Neural cell (in vitro differentiated cells): ENCODE measurements around the gene SMTNL1. TPM values are rescaled to one million over a fixed set of nuclear protein-coding genes. Genes with fewer than 3 reads are reported as not detected.

Source experiments
- H2AFZ ChIP-seq: fragments of 200-600, 300-800 bp; sonication (generic), shearing (Covaris generic); 2 replicates; pipeline ENCODE4 v1.6.0; 2014; ENCODE audit warnings: low read depth, mild to moderate bottlenecking, antibody characterized with exemption, low read length, moderate library complexity
- H3F3A ChIP-seq: fragments of 200-600 bp; shearing (Covaris generic); 2 replicates; pipeline ENCODE4 v1.6.1; 2016; ENCODE audit warnings: mild to moderate bottlenecking, moderate library complexity, mixed read lengths, antibody characterized with exemption, low read length; ENCODE audit not compliant: insufficient read depth, poor library complexity, severe bottlenecking
- H3K27ac ChIP-seq: fragments of 200-600, 300-800 bp; sonication (generic), shearing (Covaris generic); 2 replicates; pipeline ENCODE4 v1.5.1; 2014; ENCODE audit warnings: mild to moderate bottlenecking, low read length, moderate library complexity
- H3K27me3 ChIP-seq: fragments of 300-800, 200-600 bp; sonication (generic), shearing (Covaris generic); 2 replicates; pipeline ENCODE4 v1.6.0; 2014; ENCODE audit warnings: mild to moderate bottlenecking, low read depth, low read length, moderate library complexity; ENCODE audit not compliant: insufficient read depth
- H3K36me3 ChIP-seq: fragments of 300-800, 200-600 bp; sonication (generic), shearing (Covaris generic); 2 replicates; pipeline ENCODE4 v1.5.1; 2014; ENCODE audit warnings: mild to moderate bottlenecking, antibody characterized with exemption, low read length, moderate library complexity; ENCODE audit not compliant: insufficient read depth
- H3K4me2 ChIP-seq: fragments of 300-800, 200-600 bp; sonication (generic), shearing (Covaris generic); 2 replicates; pipeline ENCODE4 v1.6.0; 2014; ENCODE audit warnings: mild to moderate bottlenecking, low read length
- H3K4me3 ChIP-seq: fragments of 300-800, 200-600 bp; sonication (generic), shearing (Covaris generic); 2 replicates; pipeline ENCODE4 v1.5.1; 2014; ENCODE audit warnings: mild to moderate bottlenecking, low read length, moderate library complexity
- H3K79me2 ChIP-seq: fragments of 200-600 bp; shearing (Covaris generic); replicated peaks from 2 replicates; pipeline ENCODE4 v1.6.0; 2014; ENCODE audit warnings: mild to moderate bottlenecking, low read length, moderate library complexity; ENCODE audit not compliant: insufficient read depth
- H3K9ac ChIP-seq: fragments of 300-800, 200-600 bp; sonication (generic), shearing (Covaris generic); 2 replicates; pipeline ENCODE4 v1.6.1; 2016; ENCODE audit warnings: mild to moderate bottlenecking, low read length, mixed read lengths
- H3K9me2 ChIP-seq: fragments of 200-600 bp; shearing (Covaris generic); 2 replicates; pipeline ENCODE4 v1.6.1; 2016; ENCODE audit warnings: mild to moderate bottlenecking, low read length, mixed read lengths; ENCODE audit not compliant: insufficient read depth
- H3K9me3 ChIP-seq: fragments of 200-600, 300-800 bp; sonication (generic), shearing (Covaris generic); 2 replicates; pipeline ENCODE4 v1.6.1; 2016; ENCODE audit warnings: mild to moderate bottlenecking, mixed run types, low read length, moderate library complexity, mixed read lengths
- H4K20me1 ChIP-seq: fragments of 200-600 bp; shearing (Covaris generic); 2 replicates; pipeline ENCODE4 v1.6.1; 2016; ENCODE audit warnings: mild to moderate bottlenecking, mixed run types; ENCODE audit not compliant: insufficient read depth
- CTCF ChIP-seq: fragments of 450-650 bp; IDR thresholded peaks from 2 replicates; pipeline ENCODE4 v1.5.1; 2014; ENCODE audit warnings: antibody characterized with exemption, mild to moderate bottlenecking, moderate library complexity; ENCODE audit not compliant: poor library complexity, severe bottlenecking
- EP300 ChIP-seq: fragments of 450-650 bp; conservative IDR thresholded peaks from 2 replicates; pipeline ENCODE4 v1.6.1; 2014; ENCODE audit warnings: antibody characterized with exemption, mild to moderate bottlenecking, moderate library complexity; ENCODE audit not compliant: poor library complexity, severe bottlenecking
- EZH2 ChIP-seq: fragments of 200-600, 300-800 bp; shearing (Covaris generic), sonication (generic); IDR thresholded peaks from 2 replicates; pipeline ENCODE4 v1.6.1; 2014; ENCODE audit warnings: antibody characterized with exemption, low read length, borderline replicate concordance, mild to moderate bottlenecking; ENCODE audit not compliant: insufficient read depth, poor library complexity, severe bottlenecking
- MXI1 ChIP-seq: fragments of 450-650 bp; conservative IDR thresholded peaks from 2 replicates; pipeline ENCODE4 v1.6.1; 2014; ENCODE audit warnings: antibody characterized with exemption, mild to moderate bottlenecking; ENCODE audit not compliant: poor library complexity, severe bottlenecking
- POLR2AphosphoS5 ChIP-seq: IDR thresholded peaks from 2 replicates; pipeline ENCODE4 v1.6.1; 2012
- RAD21 ChIP-seq: fragments of 450-650 bp; conservative IDR thresholded peaks from 2 replicates; pipeline ENCODE4 v1.6.1; 2014; ENCODE audit warnings: antibody characterized with exemption, mild to moderate bottlenecking, moderate library complexity
- REST ChIP-seq: IDR thresholded peaks from 2 replicates; pipeline ENCODE4 v1.6.1; 2012; ENCODE audit warnings: borderline replicate concordance
- SMC3 ChIP-seq: fragments of 450-650 bp; conservative IDR thresholded peaks from 2 replicates; pipeline ENCODE4 v1.6.1; 2014; ENCODE audit warnings: antibody characterized with exemption, mild to moderate bottlenecking, moderate library complexity; ENCODE audit not compliant: poor library complexity
- TAF1 ChIP-seq: IDR thresholded peaks from 2 replicates; pipeline ENCODE4 v1.6.1; 2012; ENCODE audit warnings: low read depth
- polyA plus RNA-seq: library from polyadenylated mRNA; depleted of rRNA; stranded (reverse); fragments of >200 nt; gene quantifications from 2 replicates; pipeline ENCODE4 v1.2.3, GENCODE V29; 2014

SMTNL1 gene
- polyA plus RNA-seq, 1 donor from 2014 or later, result not detected

GRCh38 chr11:57543593-57543992 is 6.2 kb downstream of the SMTNL1 start:
- no peaks in the 10 kb centered on the region for H3K79me2 ChIP-seq
- TF ChIP-seq SMC3, result no peak
- no peak for TF ChIP-seq RAD21
- TF ChIP-seq CTCF, result no peak
- no peak for TF ChIP-seq EZH2
- no peak for TF ChIP-seq EP300
- TF ChIP-seq MXI1, result no peak
- no peak for TF ChIP-seq POLR2AphosphoS5
- TF ChIP-seq REST, result no peak
- no peak for TF ChIP-seq TAF1
- H3K27ac ChIP-seq, result no peak overlapping the region
- H3K36me3 ChIP-seq, result no peaks in the 10 kb centered on the region
- H3K9ac ChIP-seq, result no peak overlapping the region
- no peaks in the 10 kb centered on the region for H3F3A ChIP-seq
- no peak overlapping the region for H2AFZ ChIP-seq
- no peaks in the 10 kb centered on the region for H3K9me3 ChIP-seq
- H4K20me1 ChIP-seq, result no peaks in the 10 kb centered on the region
- H3K4me2 ChIP-seq, result no peak overlapping the region
- no peaks in the 10 kb centered on the region for H3K9me2 ChIP-seq
- no peaks in the 10 kb centered on the region for H3K27me3 ChIP-seq
- no peak overlapping the region for H3K4me3 ChIP-seq

GRCh38 chr11:57544566-57544965 is 7.2 kb downstream of the SMTNL1 start:
- no peak overlapping the region for H3K27ac ChIP-seq
- H3F3A ChIP-seq, result no peaks in the 10 kb centered on the region
- H3K9me2 ChIP-seq, result no peaks in the 10 kb centered on the region
- no peaks in the 10 kb centered on the region for H3K27me3 ChIP-seq
- H3K4me3 ChIP-seq, result no peak overlapping the region
- no peaks in the 10 kb centered on the region for H3K79me2 ChIP-seq
- no peaks in the 10 kb centered on the region for H3K9me3 ChIP-seq
- TF ChIP-seq TAF1 (no peak), MXI1 (no peak), EZH2 (no peak), SMC3 (no peak), CTCF (no peak), REST (no peak), RAD21 (no peak), POLR2AphosphoS5 (no peak), EP300 (no peak)
- no peaks in the 10 kb centered on the region for H4K20me1 ChIP-seq
- no peak overlapping the region for H3K9ac ChIP-seq
- no peak overlapping the region for H2AFZ ChIP-seq
- H3K4me2 ChIP-seq, result no peak overlapping the region
- no peaks in the 10 kb centered on the region for H3K36me3 ChIP-seq
